GM18870 (cell line): ENCODE results near the gene MAEA.

Experiments used
- ATAC-seq: cut with Tn5 transposase; IDR thresholded peaks from one replicate; pipeline ENCODE4 v1.9.1; 2021; ENCODE audit warnings: moderate library complexity; ENCODE audit not compliant: unreplicated experiment

MAEA gene

GRCh38 chr4:1289207-1290164, at the start of gene MAEA:
MAEA (plus strand) TSS chr4:1289891; CDS start chr4:1289914, 23 bp downstream.
- peak; percentile 94 for ATAC-seq

DNA sequence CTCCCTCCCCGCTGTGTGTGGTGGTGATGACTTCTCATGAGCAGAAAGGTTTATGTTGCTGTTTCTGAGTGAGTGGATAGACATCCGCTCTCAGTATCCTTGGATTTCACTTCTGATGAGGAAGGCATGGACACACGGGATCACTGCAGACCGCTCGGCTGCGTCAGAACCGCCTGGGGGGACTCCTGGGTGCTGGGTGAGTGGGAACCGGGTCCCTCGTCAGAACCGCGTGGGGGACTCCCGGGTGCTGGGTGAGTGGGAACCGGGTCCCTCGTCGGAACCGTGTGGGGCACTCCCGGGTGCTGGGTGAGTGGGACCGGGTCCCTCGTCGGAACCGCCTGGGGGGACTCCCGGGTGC, 49.8 kb upstream of the MAEA start:
- ATAC-seq: no peak

GRCh38 chr4:1240721-1241465, 48.8 kb upstream of the MAEA start:
- no peak for ATAC-seq

- no peak for ATAC-seq
These were observed 48.2 kb upstream of the MAEA start for GRCh38 chr4:1241466-1241935.

- no peak for ATAC-seq
These were observed 47.7 kb upstream of the MAEA start for GRCh38 chr4:1241936-1242505.

DNA sequence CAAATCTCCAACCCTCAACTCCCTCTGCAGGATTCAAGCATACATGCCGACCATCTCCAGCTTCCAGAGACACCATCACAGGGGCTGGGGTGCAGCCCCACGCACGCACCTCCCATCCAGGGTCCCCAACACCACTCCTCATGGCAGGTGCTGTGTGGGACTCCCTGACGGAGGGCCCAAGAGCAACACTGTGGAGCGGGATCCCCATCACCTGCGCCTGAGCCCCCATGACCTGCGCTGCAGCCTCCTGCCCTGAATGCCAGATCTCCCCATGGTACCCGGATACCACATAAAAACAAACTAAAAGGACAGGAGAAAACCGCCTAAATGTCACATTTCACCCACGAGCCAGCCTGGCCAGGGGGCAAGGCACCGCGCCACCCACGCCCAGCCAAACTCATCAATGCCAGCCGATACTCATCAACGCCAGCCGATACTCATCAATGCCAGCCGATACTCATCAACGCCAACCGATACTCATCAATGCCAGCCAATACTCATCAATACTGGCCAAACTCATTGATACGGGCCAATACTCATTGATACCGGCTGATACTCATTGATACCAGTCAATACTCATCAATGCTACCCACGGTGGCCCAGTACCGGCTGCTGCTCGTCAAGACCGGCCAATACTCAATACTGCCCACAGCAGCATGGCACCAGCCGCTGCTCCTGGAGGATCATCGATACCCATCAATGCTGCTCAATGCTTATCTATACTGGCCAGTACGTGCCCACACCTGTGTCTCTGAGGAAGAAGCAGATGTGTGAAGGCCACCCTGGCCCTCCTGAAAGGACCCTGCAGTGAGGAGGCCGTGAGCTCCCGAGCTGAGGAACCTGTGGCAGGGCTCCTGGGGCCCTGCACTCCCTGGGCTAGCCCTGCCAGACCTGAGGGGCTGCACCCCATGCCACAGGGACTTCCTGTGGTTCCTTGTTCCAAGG, 46.9 kb upstream of the MAEA start:
- no peak for ATAC-seq

GRCh38 chr4:1243451-1244080, 46.1 kb upstream of the MAEA start:
- no peak for ATAC-seq

GRCh38 chr4:1244081-1244977, 45.4 kb upstream of the MAEA start:
- no peak for ATAC-seq

GRCh38 chr4:1244978-1245471, 44.7 kb upstream of the MAEA start:
- no peak for ATAC-seq

GRCh38 chr4:1245481-1246051, 44.1 kb upstream of the MAEA start:
- ATAC-seq: no peak

GRCh38 chr4:1246111-1246881, 43.4 kb upstream of the MAEA start:
- no peak for ATAC-seq

- no peak for ATAC-seq
These were observed 42.5 kb upstream of the MAEA start for GRCh38 chr4:1246901-1247863.

DNA sequence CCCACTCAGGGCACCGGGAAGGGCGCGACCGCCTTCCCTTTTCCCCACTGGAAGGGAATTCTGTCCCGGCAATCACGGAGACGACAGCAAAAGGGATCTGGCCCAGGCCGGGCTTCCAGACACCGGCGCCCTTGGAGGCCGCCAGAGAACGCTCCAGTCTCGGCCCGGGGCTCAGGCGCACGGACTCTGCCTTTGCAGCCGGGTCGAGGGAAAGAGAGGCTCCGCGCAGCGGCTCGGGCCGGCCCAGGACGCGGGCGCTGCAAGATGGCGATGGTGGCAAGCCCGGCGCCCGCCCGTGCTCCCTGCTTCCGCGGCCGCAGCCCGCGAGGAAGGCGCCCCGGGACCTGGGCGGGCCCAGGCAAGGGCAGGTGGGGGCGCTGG, 41.8 kb upstream of the MAEA start:
- peak; percentile 1 for ATAC-seq

DNA sequence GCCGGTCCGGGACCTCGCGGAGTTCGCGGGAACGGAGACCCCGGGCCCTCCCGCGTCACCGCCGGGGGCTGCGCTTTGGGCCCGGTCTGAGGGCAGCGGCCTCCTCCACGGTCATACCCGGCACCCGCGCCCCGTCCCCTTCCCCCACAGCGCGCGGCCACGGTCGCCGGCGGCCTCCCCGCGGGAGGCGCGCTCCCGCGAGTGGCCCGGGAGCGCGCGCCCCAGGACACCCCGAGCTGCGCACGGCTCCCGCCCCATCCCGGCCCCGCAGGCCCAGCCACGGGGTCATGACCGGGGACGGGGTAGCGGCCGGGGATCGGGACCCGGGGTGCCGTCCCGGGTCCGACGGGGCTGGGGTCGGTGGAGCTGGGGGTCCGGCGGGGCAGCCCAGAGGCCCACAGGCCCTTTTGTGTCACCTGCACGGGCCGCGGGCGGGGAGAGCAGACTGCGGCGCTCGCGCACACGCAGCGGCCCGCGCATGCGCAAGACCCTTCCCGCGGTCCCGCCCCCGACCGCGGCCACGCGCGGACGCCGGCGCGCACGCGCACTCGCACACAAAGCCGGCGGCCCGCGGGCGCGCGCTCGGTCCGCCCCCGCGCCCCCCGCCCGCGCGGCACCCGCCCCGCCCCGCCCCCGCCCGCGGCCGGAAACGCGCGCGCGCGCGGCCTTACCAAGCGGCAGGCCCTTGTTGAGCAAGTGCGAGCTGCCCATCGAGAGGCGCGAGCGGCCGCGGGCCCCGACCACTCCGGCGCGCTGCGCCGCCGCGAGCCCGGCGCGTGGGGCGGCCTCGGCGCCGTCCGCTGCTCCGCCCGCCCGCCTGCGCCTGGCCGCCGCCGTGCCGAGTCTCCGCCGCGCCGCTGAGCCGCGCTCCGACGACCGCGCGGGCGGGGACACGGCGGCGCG, 41.2 kb upstream of the MAEA start, which contains the start of gene CTBP1:
CTBP1 (minus strand) TSS at position 886 of the 903 bp plus-strand sequence. CDS start 7,799 bp downstream, outside the sequence.
- peak; percentile 37 for ATAC-seq

DNA sequence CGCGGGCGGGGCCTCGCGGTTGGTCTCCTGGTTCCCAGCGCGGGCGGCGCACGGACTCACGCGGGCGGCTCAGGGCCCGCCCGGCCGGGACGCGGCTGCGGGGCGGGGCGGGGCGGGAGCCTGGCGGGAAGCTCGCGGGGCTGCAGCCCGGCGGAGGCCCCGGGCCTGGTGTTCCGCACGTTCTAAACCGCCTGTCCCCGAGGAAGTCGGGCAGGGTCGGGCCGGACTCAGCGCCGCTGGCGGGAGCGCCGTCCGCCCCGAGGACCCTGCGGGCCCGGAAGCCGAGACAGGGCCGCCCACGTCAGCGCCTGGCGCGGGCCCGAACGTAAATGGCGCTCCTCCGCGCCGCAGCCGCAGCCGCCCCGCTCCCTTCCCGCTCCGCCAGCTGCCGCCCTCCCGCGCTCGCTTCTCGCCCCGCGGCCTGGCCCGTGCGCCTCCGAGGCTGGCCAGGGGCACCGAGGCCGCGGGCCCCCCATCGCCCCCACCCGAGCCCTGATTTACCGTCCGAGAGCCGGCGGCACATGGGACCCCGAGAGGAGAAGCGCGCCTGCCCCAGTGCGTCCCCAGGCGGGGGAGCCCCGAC, 40.5 kb upstream of the MAEA start:
- ATAC-seq: peak; percentile 36
